Measurements from ENCODE around the gene ORM1.
"Not testable (repeated sequence)": the region's sequence is repeated elsewhere in the genome, so short reads cannot be mapped to it uniquely, and the experiment has no call there.

The ORM1 gene

DNA sequence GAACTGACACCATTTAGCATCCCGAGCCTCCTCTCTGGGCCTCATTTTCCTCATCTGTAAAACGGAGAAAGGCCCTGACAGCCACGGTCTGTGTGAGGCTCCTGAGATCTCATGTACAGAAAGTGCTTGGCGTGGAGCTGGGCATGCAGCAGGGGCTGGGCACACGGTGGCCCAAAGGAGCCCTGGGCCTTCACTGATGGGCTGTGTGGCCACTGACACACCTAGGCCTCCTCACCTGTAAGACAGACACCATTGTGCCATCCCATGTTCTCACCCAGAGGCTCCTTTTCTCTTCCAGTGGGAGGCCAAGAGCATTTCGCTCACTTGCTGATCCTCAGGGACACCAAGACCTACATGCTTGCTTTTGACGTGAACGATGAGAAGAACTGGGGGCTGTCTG lies 1.6 kb downstream of the ORM1 start:
- peaks cover 6% of the 10 kb centered on the region for H3K36me3 ChIP-seq
- H3K27me3 ChIP-seq: no peaks in the 10 kb centered on the region
- peak overlapping the region; percentile 24 to 58 for H3K4me3 ChIP-seq (ENCODE audit: low read depth in 1 of 2, low read length in 1 of 2)
- H3K27ac ChIP-seq: peak overlapping the region; percentile 63
- H3K4me1 ChIP-seq (ENCODE audit: control insufficient read depth in 1 of 2, insufficient read depth in 1 of 2, low read depth in 1 of 2, low read length in 1 of 2): peaks cover 60 to 66% of the 10 kb centered on the region in 2 experiments
- H3K9me3 ChIP-seq: no peaks in the 10 kb centered on the region
- TF ChIP-seq, protein P1, sequence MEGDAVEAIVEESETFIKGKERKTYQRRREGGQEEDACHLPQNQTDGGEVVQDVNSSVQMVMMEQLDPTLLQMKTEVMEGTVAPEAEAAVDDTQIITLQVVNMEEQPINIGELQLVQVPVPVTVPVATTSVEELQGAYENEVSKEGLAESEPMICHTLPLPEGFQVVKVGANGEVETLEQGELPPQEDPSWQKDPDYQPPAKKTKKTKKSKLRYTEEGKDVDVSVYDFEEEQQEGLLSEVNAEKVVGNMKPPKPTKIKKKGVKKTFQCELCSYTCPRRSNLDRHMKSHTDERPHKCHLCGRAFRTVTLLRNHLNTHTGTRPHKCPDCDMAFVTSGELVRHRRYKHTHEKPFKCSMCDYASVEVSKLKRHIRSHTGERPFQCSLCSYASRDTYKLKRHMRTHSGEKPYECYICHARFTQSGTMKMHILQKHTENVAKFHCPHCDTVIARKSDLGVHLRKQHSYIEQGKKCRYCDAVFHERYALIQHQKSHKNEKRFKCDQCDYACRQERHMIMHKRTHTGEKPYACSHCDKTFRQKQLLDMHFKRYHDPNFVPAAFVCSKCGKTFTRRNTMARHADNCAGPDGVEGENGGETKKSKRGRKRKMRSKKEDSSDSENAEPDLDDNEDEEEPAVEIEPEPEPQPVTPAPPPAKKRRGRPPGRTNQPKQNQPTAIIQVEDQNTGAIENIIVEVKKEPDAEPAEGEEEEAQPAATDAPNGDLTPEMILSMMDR (IDR thresholded peaks at IDR 0.05): no peak

DNA sequence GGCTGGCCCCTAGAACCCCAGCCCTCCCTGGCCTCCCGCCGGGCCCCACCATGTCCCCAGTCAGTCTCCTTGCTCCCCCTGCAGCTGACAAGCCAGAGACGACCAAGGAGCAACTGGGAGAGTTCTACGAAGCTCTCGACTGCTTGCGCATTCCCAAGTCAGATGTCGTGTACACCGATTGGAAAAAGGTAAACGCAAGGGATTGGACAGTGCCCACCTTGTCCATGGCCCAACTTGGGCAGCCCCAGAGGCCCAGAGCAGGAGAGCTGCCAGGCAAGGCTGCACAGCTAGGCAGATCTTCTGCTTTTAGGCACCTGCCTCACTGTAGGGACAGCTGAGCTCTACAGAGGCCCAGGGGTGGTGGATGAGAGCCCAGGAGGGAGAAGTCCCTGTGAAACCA lies 2.1 kb downstream of the ORM1 start:
- not testable (repeated sequence) for H3K4me3 ChIP-seq (ENCODE audit: low read depth in 1 of 2, low read length in 1 of 2); H3K36me3 ChIP-seq; H3K9me3 ChIP-seq; H3K27me3 ChIP-seq
- Histone ChIP-seq H3K4me1 (ENCODE audit: control insufficient read depth in 1 of 2, insufficient read depth in 1 of 2, low read depth in 1 of 2, low read length in 1 of 2) (peaks cover 56 to 61% of the 10 kb centered on the region in 2 experiments), H3K27ac (peak overlapping the region; percentile 63)

- Histone ChIP-seq H3K27ac (peak overlapping the region; percentile 45), H3K4me1 (ENCODE audit: control insufficient read depth in 1 of 2, insufficient read depth in 1 of 2, low read depth in 1 of 2, low read length in 1 of 2) (peaks cover 52 to 59% of the 10 kb centered on the region in 2 experiments)
- not testable (repeated sequence) for H3K4me3 ChIP-seq (ENCODE audit: low read depth in 1 of 2, low read length in 1 of 2); H3K36me3 ChIP-seq; H3K27me3 ChIP-seq; H3K9me3 ChIP-seq
Measured at GRCh38 chr9:114325684-114326254, 2.9 kb downstream of the ORM1 start.

DNA sequence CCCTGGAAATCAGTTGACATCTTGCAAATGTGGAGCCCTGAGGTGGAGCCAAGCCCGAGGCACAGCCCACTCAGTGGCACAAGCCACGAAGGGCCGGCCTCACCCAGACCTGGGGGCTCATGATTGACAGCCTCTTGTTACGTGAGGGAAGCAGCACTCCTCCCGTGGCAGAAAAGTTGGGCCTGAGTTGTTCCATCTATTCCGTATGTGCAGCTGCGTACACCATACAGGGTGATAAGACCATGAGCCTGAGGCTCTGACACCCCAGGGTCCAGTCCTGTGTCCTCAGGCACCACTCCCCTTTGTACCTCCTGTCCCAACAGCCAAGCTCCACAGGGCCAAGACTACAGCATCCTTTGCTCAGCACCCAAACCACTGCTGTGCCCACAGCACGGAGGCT lies 4.9 kb downstream of the ORM1 start:
- TF ChIP-seq, protein P1 (IDR thresholded peaks at IDR 0.05): no peak
- Histone ChIP-seq H3K27me3 (no peaks in the 10 kb centered on the region), H3K4me3 (ENCODE audit: low read depth in 1 of 2, low read length in 1 of 2) (no peak overlapping the region)

DNA sequence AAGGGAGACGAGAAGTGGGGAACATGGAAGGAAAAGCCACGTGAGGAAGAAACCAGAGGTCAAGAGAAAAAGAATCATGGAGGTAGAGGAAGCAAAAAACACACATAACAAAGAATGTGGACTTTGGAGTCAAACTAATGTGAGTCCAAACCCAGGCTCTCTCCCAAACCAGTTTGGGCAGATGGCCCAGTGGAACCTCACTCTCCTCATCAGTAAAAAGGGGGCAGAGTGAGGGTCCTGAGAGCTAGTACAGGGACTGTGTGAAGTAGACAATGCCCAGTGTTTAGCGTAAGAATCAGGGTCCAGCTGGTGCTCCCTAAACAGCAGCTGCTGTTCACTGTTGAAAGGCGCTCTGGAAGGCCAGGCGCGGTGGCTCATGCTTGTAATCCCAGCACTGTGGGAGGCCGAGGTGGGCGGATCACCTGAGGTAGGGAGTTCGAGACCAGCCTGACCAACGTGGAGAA lies 5.5 kb downstream of the ORM1 start:
- not testable (repeated sequence) for H3K4me3 ChIP-seq (ENCODE audit: low read depth in 1 of 2, low read length in 1 of 2); H3K9me3 ChIP-seq; H3K36me3 ChIP-seq; H3K27me3 ChIP-seq
- H3K27ac ChIP-seq: peak overlapping the region; percentile 49
- H3K4me1 ChIP-seq (ENCODE audit: control insufficient read depth in 1 of 2, insufficient read depth in 1 of 2, low read depth in 1 of 2, low read length in 1 of 2): peaks cover 35 to 50% of the 10 kb centered on the region in 2 experiments

More for the DNA sequence above, 4.9 kb downstream of the ORM1 start:
- H3K9me3 ChIP-seq: no peaks in the 10 kb centered on the region
- H3K36me3 ChIP-seq: peaks cover 6% of the 10 kb centered on the region
- peak overlapping the region; percentile 49 for H3K27ac ChIP-seq
- H3K4me1 ChIP-seq (ENCODE audit: control insufficient read depth in 1 of 2, insufficient read depth in 1 of 2, low read depth in 1 of 2, low read length in 1 of 2): peaks cover 35 to 50% of the 10 kb centered on the region in 2 experiments

- H3K4me1 ChIP-seq (ENCODE audit: control insufficient read depth in 1 of 2, insufficient read depth in 1 of 2, low read depth in 1 of 2, low read length in 1 of 2): peaks cover 31 to 44% of the 10 kb centered on the region in 2 experiments
- peak overlapping the region; percentile 49 for H3K27ac ChIP-seq
- not testable (repeated sequence) for H3K27me3 ChIP-seq; H3K9me3 ChIP-seq; H3K36me3 ChIP-seq; H3K4me3 ChIP-seq (ENCODE audit: low read depth in 1 of 2, low read length in 1 of 2)
Measured at GRCh38 chr9:114328937-114329624, 6.2 kb downstream of the ORM1 start.

DNA sequence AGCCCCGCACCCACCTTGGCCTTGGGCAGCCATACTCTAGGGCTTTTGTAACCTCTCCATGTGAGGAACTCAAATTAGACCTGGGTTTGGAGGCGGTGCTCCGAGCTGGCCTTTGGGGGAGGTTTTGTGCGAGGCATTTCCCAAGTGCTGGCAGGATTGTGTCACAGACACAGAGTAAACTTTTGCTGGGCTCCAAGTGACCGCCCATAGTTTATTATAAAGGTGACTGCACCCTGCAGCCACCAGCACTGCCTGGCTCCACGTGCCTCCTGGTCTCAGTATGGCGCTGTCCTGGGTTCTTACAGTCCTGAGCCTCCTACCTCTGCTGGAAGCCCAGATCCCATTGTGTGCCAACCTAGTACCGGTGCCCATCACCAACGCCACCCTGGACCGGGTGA lies 6.7 kb downstream of the ORM1 start, which contains the start of gene ORM2:
Gene ORM2 (plus strand): TSS at position 245 of the 398 bp plus-strand sequence. CDS start 36 bp downstream, at position 281.
- not testable (repeated sequence) for H3K9me3 ChIP-seq, H3K27me3 ChIP-seq
- Histone ChIP-seq H3K27ac (peak within 1 kb of the TSS; percentile 52), H3K4me3 (ENCODE audit: low read depth in 1 of 2, low read length in 1 of 2) (peak within 1 kb of the TSS in 1 of 2 experiments; percentile 40), H3K36me3 (peaks cover 10% of the 10 kb centered on the region), H3K4me1 (ENCODE audit: control insufficient read depth in 1 of 2, insufficient read depth in 1 of 2, low read depth in 1 of 2, low read length in 1 of 2) (peaks cover 26 to 39% of the 10 kb centered on the region in 2 experiments)

DNA sequence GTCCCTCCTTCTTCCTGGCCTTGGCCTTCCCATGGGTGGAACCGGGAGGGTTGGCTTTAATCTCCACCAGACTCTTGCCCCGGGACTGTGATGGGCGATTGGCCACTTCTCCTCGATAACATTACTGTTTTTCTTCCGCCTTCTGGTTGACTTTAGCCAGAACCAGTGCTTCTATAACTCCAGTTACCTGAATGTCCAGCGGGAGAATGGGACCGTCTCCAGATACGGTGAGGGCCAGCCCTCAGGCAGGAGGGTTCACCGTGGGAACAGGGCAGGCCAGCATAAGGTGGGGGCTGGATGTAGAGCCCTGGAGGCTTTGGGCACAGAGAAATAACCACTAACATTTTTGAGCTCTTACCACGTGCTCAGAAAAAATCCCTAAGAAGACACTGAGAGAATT lies 7.7 kb downstream of the ORM1 start:
- peaks cover 16% of the 10 kb centered on the region for H3K36me3 ChIP-seq
- H3K4me3 ChIP-seq (ENCODE audit: low read depth in 1 of 2, low read length in 1 of 2): peak overlapping the region in 1 of 2 experiments; percentile 40
- TF ChIP-seq, protein P1 (IDR thresholded peaks at IDR 0.05): no peak
- peak overlapping the region; percentile 18 for H3K27ac ChIP-seq
- H3K27me3 ChIP-seq: no peaks in the 10 kb centered on the region
- peaks cover 21 to 32% of the 10 kb centered on the region in 2 experiments for H3K4me1 ChIP-seq (ENCODE audit: control insufficient read depth in 1 of 2, insufficient read depth in 1 of 2, low read depth in 1 of 2, low read length in 1 of 2)
- H3K9me3 ChIP-seq: no peaks in the 10 kb centered on the region

DNA sequence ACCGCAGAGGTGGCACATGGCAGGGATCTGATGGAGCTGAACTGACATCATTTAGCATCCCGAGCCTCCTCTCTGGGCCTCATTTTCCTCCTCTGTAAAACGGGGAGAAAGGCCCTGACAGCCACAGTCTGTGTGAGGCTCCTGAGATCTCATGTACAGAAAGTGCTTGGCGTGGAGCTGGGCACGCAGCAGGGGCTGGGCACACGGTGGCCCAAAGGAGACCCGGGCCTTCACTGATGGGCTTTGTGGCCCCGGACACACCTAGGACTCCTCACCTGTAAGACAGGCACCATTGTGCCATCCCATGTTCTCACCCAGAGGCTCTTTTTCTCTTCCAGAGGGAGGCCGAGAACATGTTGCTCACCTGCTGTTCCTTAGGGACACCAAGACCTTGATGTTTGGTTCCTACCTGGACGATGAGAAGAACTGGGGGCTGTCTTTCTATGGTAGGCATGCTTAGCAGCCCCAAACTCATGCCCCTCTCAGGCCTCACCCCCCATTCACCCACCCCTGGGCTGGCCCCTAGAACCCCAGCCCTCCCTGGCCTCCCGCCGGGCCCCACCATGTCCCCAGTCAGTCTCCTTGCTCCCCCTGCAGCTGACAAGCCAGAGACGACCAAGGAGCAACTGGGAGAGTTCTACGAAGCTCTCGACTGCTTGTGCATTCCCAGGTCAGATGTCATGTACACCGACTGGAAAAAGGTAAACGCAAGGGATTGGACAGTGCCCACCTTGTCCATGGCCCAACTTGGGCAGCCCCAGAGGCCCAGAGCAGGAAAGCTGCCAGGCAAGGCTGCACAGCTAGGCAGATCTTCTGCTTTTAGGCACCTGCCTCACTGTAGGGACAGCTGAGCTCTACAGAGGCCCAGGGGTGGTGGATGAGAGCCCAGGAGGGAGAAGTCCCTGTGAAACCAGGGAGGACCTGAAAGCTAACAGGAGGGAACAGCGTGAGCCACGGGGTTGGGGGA lies 8.6 kb downstream of the ORM1 start:
- H3K4me3 ChIP-seq (ENCODE audit: low read depth in 1 of 2, low read length in 1 of 2); H3K9me3 ChIP-seq; H3K27ac ChIP-seq; H3K27me3 ChIP-seq: not testable (repeated sequence)
- H3K36me3 ChIP-seq: peaks cover 22% of the 10 kb centered on the region
- H3K4me1 ChIP-seq (ENCODE audit: control insufficient read depth in 1 of 2, insufficient read depth in 1 of 2, low read depth in 1 of 2, low read length in 1 of 2): peaks cover 21 to 29% of the 10 kb centered on the region in 2 experiments

Data from neutrophil (primary cell).